ENCODE data around the gene RNF151.

Gene RNF151

GRCh38 chr16:1976951-1977874, 10.6 kb downstream of the RNF151 start:
- TF ChIP-seq PATZ1 (CRISPR knock-in tag; IDR thresholded peaks at IDR 0.05; ENCODE audit: borderline replicate concordance) (no peak), TOX (CRISPR knock-in tag; IDR thresholded peaks at IDR 0.05; ENCODE audit: borderline replicate concordance) (no peak), ZNF565 (CRISPR knock-in tag; conservative IDR thresholded peaks at IDR 0.05; ENCODE audit: low read depth) (no peak), CSRNP3 (CRISPR knock-in tag; IDR thresholded peaks at IDR 0.05) (no peak), TCF4 (CRISPR knock-in tag; IDR thresholded peaks at IDR 0.05; ENCODE audit: borderline replicate concordance) (no peak), ZC3H10 (CRISPR knock-in tag; IDR thresholded peaks at IDR 0.05) (no peak), GLIS3 (CRISPR knock-in tag; IDR thresholded peaks at IDR 0.05) (no peak), OSR1 (CRISPR knock-in tag; IDR thresholded peaks at IDR 0.05) (no peak)
- no peak for ATAC-seq

GRCh38 chr16:1977875-1978268, 11.2 kb downstream of the RNF151 start:
- ATAC-seq, result no peak
- TF ChIP-seq POU6F1 (CRISPR knock-in tag; IDR thresholded peaks at IDR 0.05; ENCODE audit: borderline replicate concordance, low read depth) (no peak), ZNF565 (CRISPR knock-in tag; conservative IDR thresholded peaks at IDR 0.05; ENCODE audit: low read depth) (no peak), ARNTL (CRISPR knock-in tag; IDR thresholded peaks at IDR 0.05; ENCODE audit: borderline replicate concordance, low read depth) (no peak), ZNF8 (CRISPR knock-in tag; IDR thresholded peaks at IDR 0.05) (no peak), ISL1 (CRISPR knock-in tag; IDR thresholded peaks at IDR 0.05) (no peak), OSR1 (CRISPR knock-in tag; IDR thresholded peaks at IDR 0.05) (no peak), TSHZ2 (CRISPR knock-in tag; IDR thresholded peaks at IDR 0.05) (no peak), CSRNP3 (CRISPR knock-in tag; IDR thresholded peaks at IDR 0.05) (no peak), RARB (CRISPR knock-in tag; IDR thresholded peaks at IDR 0.05) (no peak)

- no peak for ATAC-seq
- no peak for TF ChIP-seq ZNF70 (CRISPR knock-in tag; IDR thresholded peaks at IDR 0.05)
- TF ChIP-seq CSRNP3 (CRISPR knock-in tag; IDR thresholded peaks at IDR 0.05), result no peak
- no peak for TF ChIP-seq ZFP3 (CRISPR knock-in tag; IDR thresholded peaks at IDR 0.05)
- no peak for TF ChIP-seq POU6F1 (CRISPR knock-in tag; IDR thresholded peaks at IDR 0.05; ENCODE audit: borderline replicate concordance, low read depth)
- no peak for TF ChIP-seq ZC3H10 (CRISPR knock-in tag; IDR thresholded peaks at IDR 0.05)
- TF ChIP-seq ARNTL (CRISPR knock-in tag; IDR thresholded peaks at IDR 0.05; ENCODE audit: borderline replicate concordance, low read depth), result no peak
- TF ChIP-seq ZNF565 (CRISPR knock-in tag; conservative IDR thresholded peaks at IDR 0.05; ENCODE audit: low read depth), result no peak
- TF ChIP-seq ZNF8 (CRISPR knock-in tag; IDR thresholded peaks at IDR 0.05), result no peak
- no peak for TF ChIP-seq GLIS3 (CRISPR knock-in tag; IDR thresholded peaks at IDR 0.05)
- TF ChIP-seq TSHZ2 (CRISPR knock-in tag; IDR thresholded peaks at IDR 0.05), result no peak
Observed at GRCh38 chr16:1978476-1979120, 11.9 kb downstream of the RNF151 start.

All from SK-N-SH treated with all-trans-retinoic acid at 6 μM for 48 hours (cell line).